DMS114 treated with DMSO at 0.1 percent for 48 hours (cell line): Measurements from ENCODE around the gene CITED2.

ENCODE experiments used
- DNase-seq: peaks from one replicate; lab custom pipeline; 2025; ENCODE audit not compliant: unreplicated experiment; lab: John Stamatoyannopoulos, UW

Gene CITED2

DNA sequence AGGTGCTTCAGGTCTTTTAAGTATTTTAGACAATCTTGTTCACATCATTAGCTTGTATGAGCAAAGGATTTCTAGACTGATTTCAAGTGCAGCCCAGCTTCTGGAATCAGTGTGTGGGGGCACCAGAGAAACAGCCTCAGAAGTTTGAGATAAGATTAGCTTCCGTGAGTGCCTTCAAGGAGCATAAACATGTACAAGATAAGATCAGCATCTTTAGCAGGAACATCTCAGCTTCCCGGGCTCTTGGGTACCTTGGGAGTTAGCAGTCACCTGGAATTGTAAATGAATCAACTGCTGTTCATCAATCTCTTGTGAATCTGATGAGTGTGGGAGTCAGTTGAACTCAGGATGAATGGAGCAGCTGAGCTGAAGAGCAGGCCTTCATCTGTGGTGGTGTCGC, 12.0 kb upstream of the CITED2 start:
- DNase-seq: no peak

DNA sequence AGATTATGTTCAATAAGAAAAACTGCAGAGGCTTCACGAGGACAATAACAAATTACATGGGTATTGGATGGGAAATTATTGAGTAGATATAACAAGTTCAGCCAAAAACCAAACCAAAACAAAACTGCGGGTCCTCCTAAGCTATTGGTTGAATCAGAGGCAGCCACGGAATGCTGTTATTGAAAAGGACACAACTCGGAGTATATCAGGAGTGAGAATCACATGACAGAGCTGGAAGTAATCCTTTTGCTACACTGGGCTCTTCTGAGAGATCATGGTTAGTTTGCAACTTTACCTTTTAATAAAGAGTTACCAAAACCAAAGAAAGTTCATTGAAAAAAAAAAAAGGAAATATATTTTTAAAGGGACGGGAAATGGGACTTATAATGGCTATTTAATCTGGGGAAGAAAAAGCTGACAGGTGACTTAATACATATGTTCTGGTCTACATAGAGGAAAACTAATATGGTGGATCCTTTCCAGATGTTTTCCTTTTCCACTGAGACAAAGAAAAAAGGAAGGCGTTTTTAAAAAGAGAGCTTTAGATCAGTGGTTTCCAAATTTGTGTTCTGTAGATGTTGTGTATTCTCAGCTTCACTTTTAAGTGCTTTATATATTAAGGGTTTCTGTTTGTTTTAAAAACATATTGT, 6.9 kb upstream of the CITED2 start:
- DNase-seq: no peak

DNA sequence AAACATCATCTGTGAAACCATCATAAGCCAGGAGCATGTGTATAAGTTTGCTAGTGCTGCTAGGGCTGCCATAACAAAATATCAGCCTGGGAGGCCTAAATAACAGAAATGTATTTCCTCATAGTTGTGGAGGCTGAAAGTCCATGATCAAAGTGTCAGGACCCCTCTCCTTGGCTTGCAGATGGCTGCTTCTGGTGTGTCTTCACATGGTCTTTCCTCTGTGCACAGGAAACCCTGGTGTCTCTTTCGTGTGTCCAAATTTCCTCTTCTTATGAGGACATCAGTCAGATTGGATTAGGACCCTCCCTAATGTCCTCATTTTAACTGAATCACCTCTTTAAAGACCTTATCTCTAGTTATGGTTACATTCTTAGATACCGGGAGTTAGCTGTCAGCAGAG, 6.2 kb upstream of the CITED2 start:
- no peak for DNase-seq

DNA sequence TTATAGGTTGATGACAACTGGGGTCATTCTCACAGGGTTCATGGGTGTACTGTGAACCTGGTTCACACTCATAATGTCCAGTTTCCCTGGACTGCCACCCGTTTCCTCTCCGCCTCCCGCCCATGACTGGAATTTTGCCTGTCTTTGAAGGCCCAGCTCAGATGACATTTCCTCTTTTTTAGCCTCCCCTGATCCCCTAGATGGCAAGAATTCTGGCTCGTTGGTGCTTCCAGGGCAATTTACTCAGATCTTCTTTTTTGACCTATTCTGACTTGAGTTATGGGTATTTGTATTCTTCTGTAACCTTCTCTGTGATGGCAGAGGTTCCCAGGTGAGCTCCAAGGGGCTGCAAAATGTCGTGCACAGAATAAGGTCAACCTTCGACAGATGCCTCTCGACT, 5.7 kb upstream of the CITED2 start:
- no peak for DNase-seq

DNA sequence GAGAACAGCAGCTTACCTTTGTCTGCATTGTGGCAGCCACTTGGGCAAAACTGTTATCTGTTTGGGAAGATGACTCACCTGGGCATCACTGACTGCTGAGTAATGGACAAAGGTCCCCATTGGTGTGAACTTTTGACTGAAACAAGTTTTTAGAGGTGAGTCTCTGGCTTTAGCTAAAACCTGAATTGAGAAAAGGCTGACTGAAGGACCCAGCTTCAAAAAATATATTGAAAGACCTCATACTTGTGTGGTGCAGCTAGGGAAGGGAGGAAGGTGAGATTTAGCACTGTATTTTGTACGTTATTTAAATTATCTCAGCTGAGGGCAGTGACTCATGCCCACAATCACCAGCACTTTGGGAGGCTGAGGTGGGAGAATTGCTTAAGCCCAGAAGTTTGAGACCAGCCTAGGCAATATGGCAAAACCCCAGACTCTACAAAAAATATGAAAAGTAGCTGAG, 4.5 kb upstream of the CITED2 start:
- no peak for DNase-seq

DNA sequence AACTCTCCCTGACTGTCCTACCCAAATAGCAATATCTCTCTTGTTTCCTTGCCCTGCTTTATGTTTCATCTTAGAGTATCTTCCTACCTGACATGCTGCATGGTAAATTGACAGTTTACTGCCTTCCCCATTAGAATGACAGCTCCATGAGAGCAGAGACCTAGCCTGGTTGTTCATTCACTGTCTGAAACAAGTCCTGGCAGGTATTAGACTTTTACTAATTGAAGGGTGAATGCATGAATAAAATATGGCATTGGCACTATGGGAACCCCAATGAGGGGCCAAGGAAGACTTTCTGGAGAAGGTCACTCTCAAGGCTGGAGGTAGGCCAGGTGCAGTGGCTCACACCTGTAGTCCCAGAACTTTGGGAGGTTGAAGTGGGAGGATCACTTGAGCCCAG, 3.8 kb upstream of the CITED2 start:
- DNase-seq: no peak

GRCh38 chr6:139376604-139377218, 2.3 kb upstream of the CITED2 start:
- DNase-seq: no peak

GRCh38 chr6:139376017-139376330, 1.5 kb upstream of the CITED2 start:
- DNase-seq: no peak

- DNase-seq: peak; percentile 70
Measured at GRCh38 chr6:139375226-139376016, 973 bp upstream of the CITED2 start.

DNA sequence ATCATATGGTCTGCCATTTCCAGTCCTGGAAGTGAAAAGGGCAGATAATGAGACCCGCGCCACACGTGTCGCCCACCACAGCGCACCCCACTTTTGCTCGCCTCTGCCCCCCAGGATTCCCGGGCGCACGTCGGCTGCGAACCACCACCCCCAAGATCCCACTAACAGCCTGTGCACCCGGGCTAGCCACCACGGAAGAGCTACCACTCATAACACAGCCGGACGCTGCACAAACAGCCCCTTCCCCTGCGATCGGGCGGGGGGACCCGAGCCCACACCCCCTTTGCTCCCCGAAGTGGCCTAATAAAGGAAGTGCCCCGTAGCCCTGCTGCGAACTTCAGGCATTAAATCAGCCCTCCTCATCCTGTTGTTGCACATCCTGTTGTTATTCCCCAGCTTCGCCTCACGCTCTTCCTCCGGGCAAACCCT, 506 bp downstream of the CITED2 start:
- DNase-seq: no peak

DNA sequence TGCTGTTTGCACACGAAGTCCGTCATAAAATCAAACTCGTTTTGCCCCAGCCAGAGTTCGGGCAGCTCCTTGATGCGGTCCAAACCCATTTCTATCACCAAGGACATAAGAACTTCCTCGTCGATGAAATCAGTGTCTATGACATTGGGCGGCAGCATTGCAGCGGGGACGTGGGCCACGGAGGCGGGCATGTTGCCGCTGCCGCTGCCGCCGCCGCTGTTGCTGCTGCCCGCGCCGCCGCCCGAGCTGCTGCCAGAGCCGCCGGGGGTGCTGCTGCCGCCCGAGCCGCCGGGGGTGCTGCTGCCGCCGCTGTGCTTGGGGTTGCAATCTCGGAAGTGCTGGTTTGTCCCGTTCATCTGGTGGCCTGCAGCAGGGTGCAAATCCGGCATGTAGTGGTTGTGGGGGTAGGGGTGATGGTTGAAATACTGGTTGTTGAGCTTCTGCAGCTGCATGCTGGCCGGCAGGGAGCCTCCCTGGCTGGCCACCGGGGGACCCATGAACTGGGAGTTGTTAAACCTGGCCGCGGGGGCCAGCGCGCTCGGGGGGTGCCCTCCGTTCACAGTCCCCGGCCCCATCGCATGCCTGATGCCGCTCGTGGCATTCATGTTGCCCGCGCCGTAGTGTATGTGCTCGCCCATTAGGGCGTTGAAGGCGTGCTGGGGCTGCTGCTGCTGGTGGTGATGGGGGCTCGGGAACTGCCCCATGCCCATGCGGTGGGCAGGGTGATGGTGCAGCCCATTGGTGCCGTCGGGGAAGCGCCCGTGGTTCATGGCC, 1.1 kb downstream of the CITED2 start:
- DNase-seq: peak; percentile 57

DNA sequence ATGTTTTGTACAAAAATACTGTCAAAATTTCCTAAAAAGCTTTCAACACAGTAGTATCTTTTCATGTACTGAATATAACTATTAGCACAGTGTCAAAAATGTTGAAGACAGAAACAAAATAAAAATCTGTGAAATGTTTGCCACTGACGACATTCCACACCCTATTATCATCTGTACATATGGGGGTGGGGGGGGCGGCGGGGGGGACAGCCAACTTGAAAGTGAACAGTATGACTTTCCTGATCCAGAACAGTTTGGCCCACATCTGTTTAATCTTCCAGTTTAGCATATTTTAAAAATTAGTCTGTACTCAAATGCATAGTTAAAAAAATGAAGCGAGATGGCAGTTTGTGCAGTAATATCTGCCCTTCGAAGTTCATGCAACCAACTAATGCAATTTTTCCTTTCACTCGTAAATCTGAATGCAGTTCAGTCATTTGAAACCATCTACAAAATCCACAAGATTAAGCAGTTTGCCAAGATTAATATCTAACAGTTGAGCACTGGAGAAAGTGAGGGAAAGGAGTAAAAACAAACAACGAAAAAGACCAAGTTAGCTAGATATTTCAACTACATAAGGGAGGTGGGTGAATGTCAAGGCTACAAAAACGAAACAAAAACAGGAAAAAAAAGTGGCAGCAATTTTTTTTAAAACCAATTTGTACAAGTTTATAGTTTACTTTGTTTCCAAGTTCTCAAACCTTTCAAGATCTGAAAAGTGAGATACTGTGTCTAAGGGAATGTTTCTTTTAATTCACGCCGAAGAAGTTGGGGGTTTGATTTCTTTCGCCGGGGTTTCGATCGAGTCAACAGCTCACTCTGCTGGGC, 1.9 kb downstream of the CITED2 start:
- no peak for DNase-seq

DNA sequence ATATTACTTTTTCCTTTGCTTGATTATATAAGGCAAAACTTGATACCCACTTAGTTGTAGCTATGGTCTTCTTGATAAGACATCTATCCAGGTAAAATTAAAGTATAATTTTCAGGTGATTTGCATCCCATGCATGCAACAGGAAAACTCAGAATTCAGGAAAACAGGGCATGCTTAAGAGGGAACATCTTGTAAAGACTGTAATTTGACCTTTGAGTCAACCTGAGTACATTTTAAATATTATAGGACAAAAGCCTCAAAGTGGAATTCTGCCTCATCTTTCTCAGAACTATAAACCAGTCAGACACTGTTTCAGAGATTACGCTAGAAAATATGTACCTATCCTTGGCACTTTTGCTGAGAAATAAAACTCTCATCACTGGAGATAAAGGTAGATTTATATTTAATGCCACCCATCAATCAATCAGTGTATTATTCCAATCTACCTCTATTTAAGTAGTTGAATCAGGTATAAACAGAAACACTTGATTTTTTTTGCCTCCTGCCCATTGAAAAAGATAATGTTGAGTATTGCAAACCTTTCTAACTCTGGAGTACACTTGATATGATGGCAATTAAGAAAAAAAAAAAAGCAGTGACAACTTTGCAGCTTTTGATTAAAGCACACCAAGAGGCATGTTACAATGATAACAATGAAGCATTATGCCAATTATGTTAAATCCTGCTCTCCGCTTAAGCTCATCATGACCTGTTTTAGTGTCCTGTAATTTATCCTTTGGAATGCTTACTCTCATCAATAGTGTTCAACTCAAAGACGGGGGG, 2.8 kb downstream of the CITED2 start:
- peak; percentile 52 for DNase-seq

DNA sequence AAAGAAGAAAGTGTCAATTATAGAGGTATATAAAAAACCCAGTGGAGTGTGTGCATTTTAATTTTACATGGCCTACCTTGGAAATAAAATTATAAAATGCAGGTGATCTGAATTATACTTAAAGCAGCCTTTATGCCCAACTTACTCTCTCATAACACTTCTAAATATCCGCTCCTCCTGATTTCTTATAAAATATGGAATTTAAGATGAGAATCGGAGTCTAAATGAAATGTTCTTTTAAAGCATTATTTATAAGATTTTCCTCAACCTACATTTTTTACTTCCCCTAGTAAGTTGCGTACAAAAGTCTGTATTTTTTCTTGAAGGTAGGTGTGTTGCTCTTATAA, 3.5 kb downstream of the CITED2 start:
- peak; percentile 67 for DNase-seq

GRCh38 chr6:139370283-139370998, 4.0 kb downstream of the CITED2 start:
- DNase-seq: peak; percentile 93

- DNase-seq: peak; percentile 93
Measured at GRCh38 chr6:139369568-139370282, 4.7 kb downstream of the CITED2 start.

GRCh38 chr6:139369068-139369467, 5.4 kb downstream of the CITED2 start:
- peak; percentile 83 for DNase-seq

DNA sequence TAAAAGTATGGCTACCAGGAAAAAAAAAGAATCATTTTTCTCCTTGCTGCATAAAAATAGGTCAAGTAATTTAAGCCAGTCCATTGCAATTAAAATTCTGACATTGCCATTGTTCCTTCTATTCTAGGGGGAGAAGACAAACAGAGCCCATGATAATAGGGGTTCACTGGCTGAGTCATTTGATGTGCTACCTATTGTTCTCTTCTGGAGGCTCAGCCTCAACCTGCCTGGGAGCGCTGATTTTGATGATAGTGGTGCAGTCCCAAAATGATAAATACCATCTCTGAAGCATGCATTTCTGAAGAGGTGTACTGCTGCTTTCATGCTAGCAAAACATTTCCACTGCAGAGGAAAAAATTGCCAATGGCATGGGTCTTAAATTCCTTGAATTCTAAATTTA, 5.8 kb downstream of the CITED2 start:
- no peak for DNase-seq
